Mucosa of descending colon (tissue), 3 donors: ENCODE measurements around the gene HLA-DPB1. TPM values are rescaled to one million over a fixed set of nuclear protein-coding genes. Genes with fewer than 3 reads are reported as not detected.

Experiments
- ATAC-seq: fragments of 200-7000 bp; cut with Tn5 transposase; one replicate; pipeline ENCODE4 v1.9.1; 2020; ENCODE audit warnings: mild to moderate bottlenecking, moderate library complexity
- DNase-seq, 3 donors: peaks; one replicate each; pipeline ENCODE4 v3.0.0-alpha.2; 2020
- H3K36me3 ChIP-seq: fragments of 200-600 bp; one replicate; pipeline ENCODE4 v1.8.0; 2021; ENCODE audit warnings: low read depth, mild to moderate bottlenecking
- H3K4me1 ChIP-seq: fragments of 200-600 bp; one replicate; pipeline ENCODE4 v1.8.0; 2021; ENCODE audit warnings: low read depth, mild to moderate bottlenecking
- H3K4me3 ChIP-seq: fragments of 200-600 bp; one replicate; pipeline ENCODE4 v1.8.0; 2021; ENCODE audit warnings: mild to moderate bottlenecking
- H3K9me3 ChIP-seq: fragments of 200-600 bp; one replicate; pipeline ENCODE4 v1.8.0; 2021; ENCODE audit warnings: mild to moderate bottlenecking
- intact Hi-C, 2 donors: fragments of 100-400 bp; cut with DNase I in 1 of 2; cut with micrococcal nuclease in 1 of 2; formaldehyde crosslinking; loops; one replicate each; pipeline versions ENCODE4 v1.11.0 to v1.11.1; 2022; cut with DNase I, micrococcal nuclease
- total RNA-seq, 3 donors: library from RNA; stranded (reverse); fragmentation: NEBNext Ultra II Directional in 2 of 3; extraction: Animal tissue kit (Norgen Biotek cat#: 25700) in 2 of 3; gene quantifications; one replicate each; pipeline versions ENCODE4 v1.2.1 to v1.2.4, GENCODE V29; 2021 to 2023
- TF ChIP-seq, protein P1 (sequence below): fragments of 200-600 bp; IDR thresholded peaks from one replicate; pipeline ENCODE4 v1.8.0; 2022; ENCODE audit warnings: antibody characterized with exemption, mild to moderate bottlenecking
- donor health status: DM: no; HTN: no; CAD: no; lungs with moderate emphysema.
- donor health status: DM: no; HTN: no; CAD: no.
- donor health status: DM: no; HTN: yes; CAD: no.

The HLA-DPB1 gene
- total RNA-seq, 3 donors from 2014 or later = 31.2 to 55.0 (median 51.2) TPM

DNA sequence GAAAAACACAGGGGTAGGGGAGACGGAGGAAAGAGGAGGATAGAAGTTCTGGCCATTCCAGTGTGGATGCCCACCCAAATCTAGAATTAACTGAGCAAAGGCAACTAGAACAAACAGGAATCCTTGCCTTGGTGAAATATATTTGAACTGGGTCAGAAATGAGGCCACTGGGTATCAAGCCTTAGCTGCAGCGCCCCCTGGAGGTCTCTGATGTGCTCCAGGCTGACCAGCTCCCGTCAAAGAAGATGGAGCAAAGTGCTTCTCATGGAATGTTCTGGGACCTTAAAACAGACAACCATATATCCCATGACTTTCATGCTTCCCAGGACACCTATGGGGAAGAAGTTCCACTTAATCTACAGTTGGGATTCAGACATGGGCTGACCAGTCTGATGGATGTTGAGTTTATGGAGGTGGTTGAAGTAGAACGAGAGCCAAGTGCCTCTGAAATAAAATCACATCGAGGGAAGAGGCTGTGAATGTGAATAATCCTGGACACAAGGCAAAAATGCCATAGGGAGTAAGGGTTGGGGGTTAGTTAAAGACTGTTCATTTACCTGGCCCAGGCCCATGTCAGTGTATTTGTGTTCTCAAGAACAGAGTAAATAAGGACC lies 50.4 kb downstream of the HLA-DPB1 start:
- TF ChIP-seq, protein P1, sequence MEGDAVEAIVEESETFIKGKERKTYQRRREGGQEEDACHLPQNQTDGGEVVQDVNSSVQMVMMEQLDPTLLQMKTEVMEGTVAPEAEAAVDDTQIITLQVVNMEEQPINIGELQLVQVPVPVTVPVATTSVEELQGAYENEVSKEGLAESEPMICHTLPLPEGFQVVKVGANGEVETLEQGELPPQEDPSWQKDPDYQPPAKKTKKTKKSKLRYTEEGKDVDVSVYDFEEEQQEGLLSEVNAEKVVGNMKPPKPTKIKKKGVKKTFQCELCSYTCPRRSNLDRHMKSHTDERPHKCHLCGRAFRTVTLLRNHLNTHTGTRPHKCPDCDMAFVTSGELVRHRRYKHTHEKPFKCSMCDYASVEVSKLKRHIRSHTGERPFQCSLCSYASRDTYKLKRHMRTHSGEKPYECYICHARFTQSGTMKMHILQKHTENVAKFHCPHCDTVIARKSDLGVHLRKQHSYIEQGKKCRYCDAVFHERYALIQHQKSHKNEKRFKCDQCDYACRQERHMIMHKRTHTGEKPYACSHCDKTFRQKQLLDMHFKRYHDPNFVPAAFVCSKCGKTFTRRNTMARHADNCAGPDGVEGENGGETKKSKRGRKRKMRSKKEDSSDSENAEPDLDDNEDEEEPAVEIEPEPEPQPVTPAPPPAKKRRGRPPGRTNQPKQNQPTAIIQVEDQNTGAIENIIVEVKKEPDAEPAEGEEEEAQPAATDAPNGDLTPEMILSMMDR = peak; percentile 42
- Histone ChIP-seq H3K36me3 (no peaks in the 10 kb centered on the region), H3K4me1 (no peaks in the 10 kb centered on the region), H3K4me3 (no peak overlapping the region), H3K9me3 (peaks cover 14% of the 10 kb centered on the region)
- DNase-seq (peak in 2 of 3 donors; percentile 73 to 92), ATAC-seq (peak; percentile 70)
- intact Hi-C loops = no loop called here

DNA sequence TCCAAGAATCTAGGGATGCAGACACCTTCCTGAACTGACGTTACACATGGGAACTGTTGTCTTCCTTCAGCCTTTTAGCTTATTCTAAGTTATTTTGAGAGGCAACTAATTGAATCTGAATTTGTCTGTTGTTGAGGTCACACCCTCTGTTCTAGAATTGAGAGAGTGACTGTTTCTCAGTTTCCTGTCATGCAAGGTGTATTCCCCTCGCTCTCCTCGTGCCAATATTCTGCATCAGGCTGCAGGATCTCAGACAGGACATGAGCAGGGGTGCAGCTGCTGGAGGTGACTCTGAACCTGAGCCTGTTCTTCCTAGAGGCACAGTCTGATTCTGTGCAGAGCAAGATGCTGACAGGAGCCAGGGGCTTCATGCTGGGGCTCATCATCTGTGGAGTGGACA lies 52.5 kb downstream of the HLA-DPB1 start:
- H3K4me3 ChIP-seq = no peak overlapping the region
- intact Hi-C loops = no loop called here
- peaks cover 14% of the 10 kb centered on the region for H3K9me3 ChIP-seq
- H3K36me3 ChIP-seq = no peaks in the 10 kb centered on the region
- H3K4me1 ChIP-seq = no peaks in the 10 kb centered on the region
- TF ChIP-seq, protein P1 = no peak
- DNase-seq = no peak
- no peak for ATAC-seq

DNA sequence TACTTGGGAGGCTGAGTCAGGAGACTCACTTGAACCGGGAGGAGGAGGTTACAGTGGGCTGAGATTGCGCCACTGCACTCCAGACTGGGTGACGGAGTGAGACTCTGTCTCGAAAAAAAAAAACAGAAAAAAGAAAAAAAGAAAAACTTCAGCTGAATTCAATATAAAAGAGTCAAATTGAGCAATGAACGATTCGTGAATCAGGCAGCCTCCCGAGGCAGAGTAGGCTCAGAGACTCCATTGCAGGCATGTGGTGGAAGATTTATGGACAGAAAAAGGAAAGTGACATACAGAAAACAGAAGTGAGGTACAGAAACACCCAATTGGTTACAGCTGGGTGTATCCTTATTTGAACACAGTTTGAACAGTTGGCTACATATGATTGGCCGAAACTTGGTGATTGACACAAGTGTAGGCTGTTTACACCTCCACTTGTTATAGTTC lies 56.3 kb downstream of the HLA-DPB1 start:
- intact Hi-C loops = no loop called here
- ATAC-seq = no peak
- no peak overlapping the region for H3K4me3 ChIP-seq
- no peaks in the 10 kb centered on the region for H3K9me3 ChIP-seq
- H3K36me3 ChIP-seq = no peaks in the 10 kb centered on the region
- TF ChIP-seq, protein P1 = no peak
- H3K4me1 ChIP-seq = no peaks in the 10 kb centered on the region
- no peak for DNase-seq

DNA sequence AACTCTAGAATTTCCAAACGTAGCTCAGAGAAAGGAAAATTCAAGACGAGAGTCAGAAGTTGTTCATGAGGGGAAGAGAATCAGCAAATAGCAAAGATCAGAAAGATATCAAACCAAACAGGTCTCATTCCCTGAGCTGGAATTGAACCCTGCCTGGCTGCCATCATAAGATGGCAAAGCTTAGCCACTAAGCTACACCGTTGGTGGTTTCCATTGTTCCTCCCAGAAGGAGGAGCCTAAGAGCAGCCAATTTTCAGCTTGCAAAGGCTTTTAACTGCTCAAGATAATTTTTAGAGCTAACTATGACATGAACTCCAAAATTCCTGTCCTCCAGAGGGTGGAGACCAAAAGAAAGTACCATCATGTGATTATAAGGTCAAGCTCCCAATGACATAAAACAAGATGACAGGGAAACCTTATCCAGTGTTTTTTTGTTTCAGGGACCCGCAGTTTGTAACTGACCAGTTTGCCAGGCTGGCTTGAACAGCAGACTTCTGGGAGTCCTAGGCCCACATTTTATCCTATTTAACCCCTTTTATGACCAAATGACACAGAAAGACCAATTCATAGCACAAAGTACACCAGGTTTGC lies 60.6 kb downstream of the HLA-DPB1 start:
- intact Hi-C loops = no loop called here
- no peak for DNase-seq
- no peak overlapping the region for H3K4me3 ChIP-seq
- no peaks in the 10 kb centered on the region for H3K9me3 ChIP-seq
- no peak for ATAC-seq
- H3K36me3 ChIP-seq = no peaks in the 10 kb centered on the region
- TF ChIP-seq, protein P1 = no peak
- H3K4me1 ChIP-seq = no peaks in the 10 kb centered on the region

Other genes with a start within 250 kb of the HLA-DPB1 start
- gene TAP2, start 237.3 kb upstream of the HLA-DPB1 start, total RNA-seq = 100 to 1,000 TPM in 1 of 3 donors, 10 to 100 TPM in 2; 47.4 to 179 (median 52.7) TPM
- 100 to 1,000 TPM in 2 of 3 donors, 10 to 100 TPM in 1; 94.7 to 199 (median 117) TPM for gene PSMB8, start 231.9 kb upstream of the HLA-DPB1 start, total RNA-seq
- 100 to 1,000 TPM in 1 of 3 donors, 10 to 100 TPM in 2; 69.5 to 131 (median 91.3) TPM for gene TAP1, start 222.3 kb upstream of the HLA-DPB1 start, total RNA-seq
- 100 to 1,000 TPM in 1 of 3 donors, 10 to 100 TPM in 2; 37.4 to 108 (median 39.0) TPM for gene PSMB9, start 221.8 kb upstream of the HLA-DPB1 start, total RNA-seq
- gene HLA-DMB, start 135.0 kb upstream of the HLA-DPB1 start, total RNA-seq = 10 to 100 TPM; 10.8 to 27.1 (median 22.8) TPM
- gene HLA-DMA, start 122.9 kb upstream of the HLA-DPB1 start, total RNA-seq = 10 to 100 TPM; 12.4 to 48.5 (median 27.7) TPM
- 100 to 1,000 TPM; 133 to 195 (median 168) TPM for gene BRD2, start 107.4 kb upstream of the HLA-DPB1 start, total RNA-seq
- 1 to 10 TPM; 1.8 to 4.0 (median 3.2) TPM for gene HLA-DOA, start 66.4 kb upstream of the HLA-DPB1 start, total RNA-seq
- 10 to 100 TPM; 46.6 to 62.0 (median 49.9) TPM for gene HLA-DPA1, start 2.3 kb upstream of the HLA-DPB1 start, total RNA-seq
- 1 to 10 TPM in 1 of 3 donors, under 1 TPM in 2; 0.27 to 1.1 (median 0.52) TPM for gene COL11A2, start 116.5 kb downstream of the HLA-DPB1 start, total RNA-seq
- gene RXRB, start 124.7 kb downstream of the HLA-DPB1 start, total RNA-seq = 10 to 100 TPM; 45.4 to 51.1 (median 51.1) TPM
- gene SLC39A7, start 124.9 kb downstream of the HLA-DPB1 start, total RNA-seq = 100 to 1,000 TPM in 2 of 3 donors, 10 to 100 TPM in 1; 96.9 to 159 (median 106) TPM
- 10 to 100 TPM; 12.3 to 23.2 (median 19.7) TPM for gene HSD17B8, start 128.7 kb downstream of the HLA-DPB1 start, total RNA-seq
- 10 to 100 TPM; 28.4 to 45.1 (median 30.3) TPM for gene RING1, start 132.5 kb downstream of the HLA-DPB1 start, total RNA-seq
- 10 to 100 TPM; 58.2 to 82.6 (median 72.7) TPM for gene VPS52, start 195.9 kb downstream of the HLA-DPB1 start, total RNA-seq
- gene RPS18, start 196.1 kb downstream of the HLA-DPB1 start, total RNA-seq = 1,000 to 10,000 TPM; 1,579 to 1,936 (median 1,680) TPM
- gene B3GALT4, start 201.1 kb downstream of the HLA-DPB1 start, total RNA-seq = 10 to 100 TPM; 21.6 to 41.7 (median 24.2) TPM
- gene WDR46, start 213.2 kb downstream of the HLA-DPB1 start, total RNA-seq = 10 to 100 TPM; 25.5 to 37.9 (median 30.9) TPM
- gene PFDN6, start 213.6 kb downstream of the HLA-DPB1 start, total RNA-seq = 10 to 100 TPM; 37.9 to 50.1 (median 40.2) TPM
- 10 to 100 TPM; 26.4 to 64.6 (median 38.9) TPM for gene RGL2, start 223.0 kb downstream of the HLA-DPB1 start, total RNA-seq
- gene TAPBP, start 238.1 kb downstream of the HLA-DPB1 start, total RNA-seq = 100 to 1,000 TPM; 179 to 321 (median 258) TPM
- 10 to 100 TPM; 18.5 to 23.7 (median 20.1) TPM for gene ZBTB22, start 241.8 kb downstream of the HLA-DPB1 start, total RNA-seq
- 10 to 100 TPM; 34.7 to 46.1 (median 39.7) TPM for gene DAXX, start 247.0 kb downstream of the HLA-DPB1 start, total RNA-seq